Erythroblast (primary cell): ENCODE data around the gene PPME1.

Source experiments
- GATA1 ChIP-seq: IDR thresholded peaks from 2 replicates; pipeline ENCODE4 v1.6.1; 2011; ENCODE audit warnings: low read depth, mild to moderate bottlenecking, control low read depth, low read length, moderate library complexity
- POLR2A ChIP-seq: IDR thresholded peaks from 2 replicates; pipeline ENCODE4 v1.6.1; 2011; ENCODE audit warnings: mild to moderate bottlenecking, low read length

DNA sequence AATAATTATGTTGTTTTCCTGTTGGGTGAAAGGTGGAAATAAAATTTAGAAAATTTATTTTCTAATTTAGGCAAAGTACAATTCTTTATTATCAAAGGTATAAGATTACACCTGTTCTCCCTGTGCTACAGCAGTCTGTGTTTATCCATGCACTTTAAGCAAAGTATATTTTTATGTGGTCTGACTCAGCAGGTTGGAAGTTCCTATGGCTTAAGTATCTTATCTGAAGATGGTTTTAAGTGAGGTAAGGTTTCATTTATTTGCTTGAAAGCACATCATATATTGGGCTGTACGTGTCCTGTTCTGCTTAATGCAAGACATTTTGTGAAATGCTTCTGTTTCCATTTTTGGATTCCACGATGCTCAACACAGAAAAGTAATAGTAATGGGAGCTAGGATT, 14.6 kb downstream of the PPME1 start:
- TF ChIP-seq POLR2A (no peak), GATA1 (no peak)
